Activated T-cell treated with anti-CD3 and anti-CD28 coated beads, Interleukin-2, amount 50 U/mL, for 72 hours (primary cell): ENCODE results near the gene THEM5. TPM values are rescaled to one million over a fixed set of nuclear protein-coding genes. Genes with fewer than 3 reads are reported as not detected.
"Not testable (repeated sequence)": the region's sequence is repeated elsewhere in the genome, so short reads cannot be mapped to it uniquely, and the experiment has no call there.

Experiments
- ATAC-seq, 2 donors: fragments of 150-1000 bp; cut with Tn5 transposase; replicated peaks in 1 of 2; 2 replicates each; pipeline ENCODE4 v1.10.0; 2021; ENCODE audit warnings: moderate library complexity in 2 of 2, mild to moderate bottlenecking in 1 of 2
- DNase-seq, 2 donors: peaks; one replicate each; pipeline ENCODE4 v3.0.0; 2021 to 2022; ENCODE audit warnings: mixed read lengths in 1 of 2
- H3K27ac Mint-ChIP-seq: one replicate; pipeline ENCODE4 v1.8.0; 2022; ENCODE audit warnings: mild to moderate bottlenecking, moderate library complexity, mixed read lengths
- H3K27me3 Mint-ChIP-seq: one replicate; pipeline ENCODE4 v1.8.0; 2022; ENCODE audit warnings: low read depth, mixed read lengths
- H3K36me3 Mint-ChIP-seq, 2 donors: one replicate each; pipeline ENCODE4 v1.8.0; 2022; ENCODE audit warnings: mixed read lengths in 2 of 2, mild to moderate bottlenecking in 1 of 2; ENCODE audit not compliant: insufficient read depth in 2 of 2
- H3K4me1 Mint-ChIP-seq: one replicate; pipeline ENCODE4 v1.8.0; 2022; ENCODE audit warnings: low read depth, mixed read lengths
- H3K4me3 Mint-ChIP-seq, 2 donors: one replicate each; pipeline ENCODE4 v1.8.0; 2022; ENCODE audit warnings: mild to moderate bottlenecking in 2 of 2, mixed read lengths in 2 of 2, moderate library complexity in 2 of 2
- H3K9me3 Mint-ChIP-seq, 2 donors: one replicate each; pipeline ENCODE4 v1.8.0; 2022; ENCODE audit warnings: mixed read lengths in 2 of 2
- total RNA-seq, 2 donors: library from RNA; stranded (reverse); gene quantifications; one replicate each; pipeline ENCODE4 v1.2.3, GENCODE V29; 2022

THEM5 gene
- total RNA-seq, 2 donors from 2014 or later: 0.25 TPM; not detected in 1

DNA sequence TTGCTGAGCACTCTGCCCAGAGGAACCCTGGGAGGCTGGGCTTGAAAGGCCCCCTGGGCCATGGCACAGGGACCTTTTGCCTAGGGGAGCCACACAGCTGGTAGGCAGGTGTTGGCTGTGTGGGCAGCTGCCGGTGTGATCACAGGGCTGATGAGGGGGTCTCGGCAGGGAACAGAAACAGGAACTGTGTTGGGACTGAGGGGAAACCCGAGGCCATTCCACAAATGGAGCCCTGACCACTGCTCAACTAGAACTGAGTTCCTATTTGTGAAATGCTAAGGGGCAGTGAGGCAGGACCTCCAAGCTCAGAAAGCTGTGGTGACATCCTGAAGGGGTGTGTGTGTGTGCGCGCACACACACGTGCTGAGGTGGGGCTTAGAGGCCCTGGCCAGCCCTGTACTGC, 6.4 kb upstream of the THEM5 start:
- ATAC-seq (no peak), DNase-seq (no peak)
- H3K36me3 Mint-ChIP-seq: no peaks in the 10 kb centered on the region
- H3K27me3 Mint-ChIP-seq: no peaks in the 10 kb centered on the region
- H3K9me3 Mint-ChIP-seq: no peaks in the 10 kb centered on the region
- H3K4me3 Mint-ChIP-seq: no peak overlapping the region
- H3K4me1 Mint-ChIP-seq: peaks cover 8% of the 10 kb centered on the region
- H3K27ac Mint-ChIP-seq: peak overlapping the region; percentile 8

DNA sequence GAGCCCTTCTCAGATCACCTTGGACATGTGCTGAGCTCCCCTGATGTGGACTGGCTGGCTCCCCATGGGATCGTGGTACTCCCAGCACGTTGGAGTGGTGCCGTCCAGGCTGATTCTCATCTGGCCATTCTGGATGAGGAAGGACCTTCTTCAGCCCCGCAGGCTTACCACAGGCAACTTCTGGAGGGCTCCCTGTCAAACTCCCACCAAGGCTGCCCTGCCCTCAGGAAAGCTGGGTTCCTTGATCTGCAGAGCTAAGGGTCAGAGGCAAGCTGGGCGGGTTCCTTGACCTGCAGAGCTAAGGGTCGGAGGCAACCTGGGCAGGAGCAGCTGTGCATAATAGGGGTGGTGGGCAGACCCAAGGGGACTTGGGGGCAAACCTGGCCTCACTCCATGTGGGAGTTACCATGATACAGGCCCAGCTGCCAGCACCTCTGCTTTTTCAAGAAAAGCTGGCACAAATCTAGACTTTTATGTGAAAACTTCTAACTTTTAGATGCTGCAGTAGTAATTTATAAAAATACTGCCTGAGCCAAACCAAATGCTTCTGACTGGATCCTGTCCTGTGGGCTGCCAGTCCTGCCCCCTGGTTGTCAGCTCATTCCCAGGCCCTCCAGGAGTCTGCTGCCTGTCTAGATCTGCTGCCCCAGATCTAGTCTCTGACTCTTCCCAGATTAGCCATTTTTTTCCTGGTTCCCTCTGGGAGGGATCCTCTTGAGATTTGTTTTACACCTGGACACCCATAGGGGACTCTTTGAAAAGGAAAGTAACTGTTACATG, 5.6 kb upstream of the THEM5 start:
- ATAC-seq (peak in 1 of 2 donors; percentile 16), DNase-seq (no peak)
- Mint-ChIP-seq H3K27ac (no peak overlapping the region), H3K4me3 (no peak overlapping the region), H3K36me3 (no peaks in the 10 kb centered on the region), H3K9me3 (no peaks in the 10 kb centered on the region), H3K4me1 (peaks cover 8% of the 10 kb centered on the region), H3K27me3 (no peaks in the 10 kb centered on the region)

DNA sequence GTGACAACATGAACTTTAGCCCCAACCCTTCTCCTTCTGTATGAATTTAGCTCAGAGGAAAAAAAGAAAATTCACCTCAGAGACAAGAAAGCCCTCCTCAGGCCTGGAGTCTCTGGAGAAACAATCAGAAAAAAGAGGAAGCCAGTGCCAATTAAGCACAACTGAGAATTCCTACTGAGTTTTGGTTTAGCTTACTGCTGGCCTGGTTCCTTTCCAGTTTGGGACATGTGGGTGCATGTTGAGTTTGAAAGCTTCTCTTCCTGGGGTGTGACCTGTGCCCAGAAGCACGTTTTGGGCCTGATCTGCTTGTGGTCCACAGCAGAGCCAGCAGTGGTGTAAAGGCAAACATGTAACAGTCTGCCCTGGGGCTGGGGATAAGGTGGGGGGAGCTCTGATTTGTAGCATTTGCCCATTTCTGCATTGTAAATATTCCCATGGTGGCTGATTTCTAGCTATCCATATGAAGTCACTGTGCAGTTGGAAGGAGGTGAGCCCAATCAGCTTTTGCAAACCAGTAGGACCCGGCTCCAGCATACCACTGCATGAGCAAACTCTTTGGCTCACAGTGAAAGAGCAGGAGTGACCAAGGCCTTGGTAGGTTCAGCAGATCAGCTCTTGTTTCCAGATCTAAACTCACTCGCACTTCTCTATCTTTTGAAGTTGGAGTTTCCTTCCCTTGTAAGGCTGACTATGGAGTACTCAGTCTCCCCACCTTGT, 4.7 kb upstream of the THEM5 start:
- no peaks in the 10 kb centered on the region for H3K27me3 Mint-ChIP-seq
- H3K9me3 Mint-ChIP-seq: no peaks in the 10 kb centered on the region
- H3K27ac Mint-ChIP-seq: no peak overlapping the region
- DNase-seq: no peak
- no peak overlapping the region for H3K4me3 Mint-ChIP-seq
- H3K4me1 Mint-ChIP-seq: peaks cover 8% of the 10 kb centered on the region
- no peaks in the 10 kb centered on the region for H3K36me3 Mint-ChIP-seq
- ATAC-seq: no peak

DNA sequence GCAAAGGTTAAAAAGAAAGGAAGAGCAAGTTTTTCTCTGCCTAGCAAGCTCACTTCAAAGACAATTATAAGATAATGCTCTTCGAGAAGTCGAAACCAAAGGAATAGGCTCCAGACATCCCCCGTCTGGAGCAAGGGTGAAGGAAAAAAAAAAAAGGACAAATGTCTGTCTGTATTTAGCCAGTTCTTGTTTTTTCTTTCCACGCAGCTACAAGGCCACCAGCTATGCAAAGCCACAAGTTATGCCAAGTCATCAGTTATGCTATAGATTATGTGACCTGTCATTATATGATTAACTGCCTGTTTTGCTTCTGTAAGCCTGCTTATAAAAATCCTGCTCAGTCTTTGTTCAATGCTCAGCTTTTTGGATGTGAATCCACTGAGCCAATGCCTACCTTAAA, 2.4 kb upstream of the THEM5 start:
- Mint-ChIP-seq H3K27ac (no peak overlapping the region), H3K27me3 (no peaks in the 10 kb centered on the region), H3K4me1 (peaks cover 8% of the 10 kb centered on the region), H3K36me3 (peaks cover 0 to 2% of the 10 kb centered on the region in 2 donors), H3K4me3 (no peak overlapping the region), H3K9me3 (no peaks in the 10 kb centered on the region)
- ATAC-seq (no peak), DNase-seq (no peak)

DNA sequence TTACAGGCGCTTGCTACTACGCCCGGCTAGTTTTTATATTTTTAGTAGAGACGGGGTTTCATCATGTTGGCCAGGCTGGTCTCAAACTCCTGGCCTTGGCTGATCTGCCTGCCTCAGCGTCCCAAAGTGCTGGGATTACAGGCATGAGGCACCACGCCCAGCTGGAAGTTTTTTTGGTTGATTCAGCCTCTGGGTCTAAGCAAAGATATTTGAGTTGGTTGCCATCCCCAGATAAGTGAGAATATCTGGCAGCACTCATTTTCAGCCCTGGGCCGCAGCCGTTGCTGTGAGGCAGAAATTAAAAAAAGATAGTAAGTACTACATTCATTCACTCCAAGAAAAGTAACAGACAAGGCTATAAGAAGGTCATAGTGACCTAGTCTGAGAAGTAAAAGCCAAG, 2.0 kb upstream of the THEM5 start:
- not testable (repeated sequence) for H3K36me3 Mint-ChIP-seq, H3K9me3 Mint-ChIP-seq, DNase-seq

DNA sequence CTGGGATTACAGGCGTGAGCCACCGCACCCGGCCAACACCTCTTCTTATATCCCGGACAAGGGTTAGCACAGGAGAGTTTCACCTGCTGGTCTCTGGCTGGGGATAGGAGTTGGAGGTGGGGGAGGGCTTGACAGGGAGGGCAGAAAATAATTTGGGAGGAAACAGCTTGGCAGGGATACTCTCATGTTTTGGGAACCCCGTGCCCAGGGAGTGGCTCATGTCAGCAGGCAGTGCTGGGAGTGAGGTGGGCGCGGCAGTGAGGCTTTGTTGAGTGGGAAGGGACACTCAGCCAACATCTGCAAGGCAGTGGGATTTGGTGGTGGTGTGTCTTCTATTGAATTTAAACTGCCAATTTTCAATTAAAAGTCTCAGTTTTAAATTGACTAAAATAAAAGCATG, 1.1 kb upstream of the THEM5 start:
- no peak overlapping the region for H3K4me3 Mint-ChIP-seq
- H3K9me3 Mint-ChIP-seq: no peaks in the 10 kb centered on the region
- H3K27ac Mint-ChIP-seq: no peak overlapping the region
- H3K27me3 Mint-ChIP-seq: no peaks in the 10 kb centered on the region
- H3K4me1 Mint-ChIP-seq: peaks cover 6% of the 10 kb centered on the region
- DNase-seq: no peak
- peaks cover 2 to 6% of the 10 kb centered on the region in 2 donors for H3K36me3 Mint-ChIP-seq
- ATAC-seq: no peak

More for the DNA sequence above, 2.0 kb upstream of the THEM5 start:
- H3K4me1 Mint-ChIP-seq, ATAC-seq, H3K27ac Mint-ChIP-seq, H3K27me3 Mint-ChIP-seq, H3K4me3 Mint-ChIP-seq: not testable (repeated sequence)

DNA sequence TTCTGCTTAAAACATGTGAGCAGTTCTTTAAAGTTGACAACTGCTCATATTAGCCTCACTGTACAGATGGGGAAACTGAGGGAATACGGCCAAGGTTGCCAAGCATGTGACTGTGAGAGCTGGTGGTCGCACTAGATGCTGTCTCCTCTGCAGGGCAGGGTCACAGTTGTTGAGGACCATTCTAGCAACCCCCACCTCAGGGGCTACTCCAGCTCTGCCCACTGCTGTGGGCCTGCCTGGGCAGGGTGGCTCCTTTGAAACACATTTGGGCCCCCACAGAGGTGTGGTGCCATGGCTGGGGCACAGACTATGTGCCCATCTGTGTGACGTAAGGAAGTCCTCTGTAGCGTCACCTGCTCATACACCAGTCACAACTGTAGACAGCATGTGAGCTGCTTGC, 779 bp downstream of the THEM5 start:
- Mint-ChIP-seq H3K36me3 (peaks cover 5 to 9% of the 10 kb centered on the region in 2 donors), H3K27me3 (no peaks in the 10 kb centered on the region), H3K4me1 (peaks cover 21% of the 10 kb centered on the region), H3K9me3 (no peaks in the 10 kb centered on the region), H3K27ac (no peak overlapping the region), H3K4me3 (no peak overlapping the region)
- DNase-seq (no peak), ATAC-seq (no peak)

DNA sequence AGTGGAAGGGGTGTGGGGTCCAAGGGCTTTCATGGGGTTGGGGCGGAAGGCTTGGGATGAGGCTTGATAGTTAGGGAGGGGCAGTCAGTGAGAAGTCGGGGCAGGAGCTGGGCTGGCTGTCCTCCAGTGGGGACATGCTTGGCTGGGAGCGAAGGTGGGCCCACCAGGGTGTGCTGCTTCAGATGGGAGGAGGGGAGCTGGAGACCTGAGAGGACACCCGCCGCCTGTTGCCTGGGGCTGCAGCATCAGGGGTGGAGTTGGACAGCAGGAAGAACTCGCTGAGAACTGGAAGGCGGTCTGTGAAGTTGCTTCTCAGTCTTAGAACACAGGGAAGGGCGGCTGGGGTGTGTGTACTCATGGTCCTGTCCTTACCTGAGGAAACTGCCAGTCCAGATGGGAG, 1.6 kb downstream of the THEM5 start:
- no peak for ATAC-seq
- DNase-seq: no peak
- Mint-ChIP-seq H3K27me3 (no peaks in the 10 kb centered on the region), H3K27ac (no peak overlapping the region), H3K4me3 (no peak overlapping the region), H3K9me3 (no peaks in the 10 kb centered on the region), H3K36me3 (peaks cover 5 to 9% of the 10 kb centered on the region in 2 donors), H3K4me1 (peaks cover 24% of the 10 kb centered on the region)

DNA sequence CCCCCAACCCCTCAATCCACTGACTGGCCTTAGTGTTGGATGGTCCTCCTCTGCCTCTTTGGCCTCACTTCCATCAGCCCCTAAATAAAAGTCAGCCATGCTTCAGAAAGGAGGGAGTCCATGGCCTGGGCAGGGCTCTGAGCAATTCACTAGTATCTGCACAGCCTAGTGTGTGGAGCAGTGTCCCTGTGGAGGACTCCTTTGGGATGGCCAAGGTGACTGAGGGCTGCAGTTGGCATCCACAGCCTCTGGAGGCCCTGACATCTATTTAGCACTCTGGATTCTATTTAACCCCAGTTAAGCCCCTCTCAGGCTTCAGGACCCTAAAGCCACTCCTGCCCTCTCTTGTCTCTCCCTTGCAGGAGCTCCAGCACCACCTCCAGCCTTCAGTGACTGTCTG, 3.6 kb downstream of the THEM5 start:
- peak overlapping the region; percentile 14 to 74 for H3K4me3 Mint-ChIP-seq
- peaks cover 38% of the 10 kb centered on the region for H3K4me1 Mint-ChIP-seq
- H3K27me3 Mint-ChIP-seq: no peaks in the 10 kb centered on the region
- DNase-seq (no peak), ATAC-seq (no peak)
- H3K9me3 Mint-ChIP-seq: no peaks in the 10 kb centered on the region
- peak overlapping the region; percentile 93 for H3K27ac Mint-ChIP-seq
- H3K36me3 Mint-ChIP-seq: peaks cover 9 to 14% of the 10 kb centered on the region in 2 donors

DNA sequence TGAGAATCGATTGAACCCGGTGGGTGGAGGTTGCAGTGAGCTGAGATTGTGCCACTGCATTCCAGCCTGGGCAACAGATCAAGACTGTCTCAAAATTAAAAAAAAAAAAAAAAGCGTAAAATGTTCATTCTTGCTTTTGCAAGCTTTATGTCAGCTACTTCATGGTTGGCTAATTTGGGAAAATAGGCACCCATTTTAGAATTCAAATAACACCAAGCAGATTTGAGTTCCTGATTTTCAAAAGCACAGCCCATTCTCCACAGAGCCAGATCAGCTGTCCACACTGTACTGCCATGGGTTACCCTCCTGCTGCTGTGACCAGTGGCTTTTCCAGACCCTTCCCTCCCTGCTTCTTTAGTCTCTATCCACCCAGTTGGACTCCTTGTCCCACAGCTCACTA, 4.4 kb downstream of the THEM5 start:
- no peak for ATAC-seq
- peaks cover 38% of the 10 kb centered on the region for H3K4me1 Mint-ChIP-seq
- peaks cover 9 to 16% of the 10 kb centered on the region in 2 donors for H3K36me3 Mint-ChIP-seq
- H3K27me3 Mint-ChIP-seq: no peaks in the 10 kb centered on the region
- H3K9me3 Mint-ChIP-seq: no peaks in the 10 kb centered on the region
- DNase-seq: no peak
- peak overlapping the region; percentile 71 to 74 for H3K4me3 Mint-ChIP-seq
- H3K27ac Mint-ChIP-seq: peak overlapping the region; percentile 93

DNA sequence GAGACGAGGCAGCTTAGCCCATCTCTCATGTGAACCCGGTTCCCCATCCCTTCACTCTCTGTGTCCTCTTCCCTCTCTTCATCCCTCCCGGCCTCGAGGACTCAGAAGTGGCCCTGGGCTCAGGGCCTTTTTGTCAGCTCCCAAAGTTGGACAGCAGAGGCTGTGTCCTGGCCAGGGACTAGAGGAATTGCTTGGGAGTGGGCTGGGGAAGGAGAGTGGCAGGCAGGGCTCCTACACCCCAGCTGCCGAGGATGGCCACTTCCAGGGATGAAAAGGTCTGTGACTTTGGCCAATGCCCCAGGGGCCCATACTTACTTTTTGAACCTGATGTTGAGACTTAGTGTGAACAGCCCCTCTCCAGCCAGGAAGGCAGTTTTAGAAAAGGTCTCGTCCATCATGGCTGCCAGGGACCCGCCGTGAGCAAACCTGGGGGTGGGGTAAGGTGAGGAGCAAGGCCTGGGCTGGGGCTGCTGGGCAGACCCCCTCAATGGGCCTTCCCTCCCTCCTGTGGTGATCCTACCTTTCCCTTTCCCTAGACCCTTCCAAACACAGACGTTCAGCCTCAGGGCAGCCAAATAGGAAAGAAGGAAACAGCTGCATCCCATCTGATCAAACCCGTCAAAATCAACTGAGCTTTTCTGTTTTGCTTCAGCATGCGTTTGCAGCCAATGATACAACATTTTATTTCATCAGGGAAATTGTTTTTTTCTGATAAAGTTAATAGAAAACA, 5.5 kb downstream of the THEM5 start:
- peaks cover 9 to 16% of the 10 kb centered on the region in 2 donors for H3K36me3 Mint-ChIP-seq

DNA sequence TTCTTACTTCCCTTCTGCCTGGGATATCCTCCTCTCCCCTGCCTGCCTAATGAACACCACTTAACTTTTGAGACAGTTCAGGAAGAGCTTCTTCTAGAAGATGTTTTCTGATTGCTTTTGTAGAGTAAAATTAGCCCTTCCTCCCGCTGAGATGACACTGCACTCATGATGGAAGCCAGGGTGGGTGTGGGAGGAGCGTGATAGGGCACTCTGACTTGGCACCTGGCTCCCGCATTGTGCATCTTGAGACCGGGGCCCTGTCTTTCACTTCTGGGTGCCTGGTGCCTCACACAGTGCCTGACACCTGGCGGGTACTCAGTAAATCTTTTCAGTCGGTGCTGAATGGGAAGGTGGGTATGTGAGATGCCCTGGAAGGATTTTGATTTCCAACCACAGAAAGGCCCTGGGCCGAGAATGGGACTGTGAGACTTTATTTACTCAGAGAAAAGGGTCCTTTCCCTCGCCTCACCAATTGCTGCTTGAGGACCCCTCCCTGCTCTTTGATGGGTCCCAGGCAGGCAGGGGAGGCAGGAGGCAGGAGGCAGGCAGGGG, 6.8 kb downstream of the THEM5 start:
- ATAC-seq (peak; percentile 31 to 38), DNase-seq (peak in 1 of 2 donors; percentile 39)
- peaks cover 38% of the 10 kb centered on the region for H3K4me1 Mint-ChIP-seq
- peaks cover 9 to 17% of the 10 kb centered on the region in 2 donors for H3K36me3 Mint-ChIP-seq
- no peaks in the 10 kb centered on the region for H3K9me3 Mint-ChIP-seq
- H3K4me3 Mint-ChIP-seq: peak overlapping the region; percentile 63 to 65
- H3K27me3 Mint-ChIP-seq: no peaks in the 10 kb centered on the region
- H3K27ac Mint-ChIP-seq: peak overlapping the region; percentile 88

More for the DNA sequence above, 5.5 kb downstream of the THEM5 start:
- peaks cover 38% of the 10 kb centered on the region for H3K4me1 Mint-ChIP-seq
- DNase-seq (no peak), ATAC-seq (peak; percentile 8)
- H3K9me3 Mint-ChIP-seq: no peaks in the 10 kb centered on the region
- H3K27me3 Mint-ChIP-seq: no peaks in the 10 kb centered on the region
- H3K27ac Mint-ChIP-seq: peak overlapping the region; percentile 93
- H3K4me3 Mint-ChIP-seq: peak overlapping the region; percentile 71 to 74
